Measurements from ENCODE around the gene FKBP1A. TPM values are rescaled to one million over a fixed set of nuclear protein-coding genes. Genes with fewer than 3 reads are reported as not detected.

FKBP1A gene
- total RNA-seq, 1 experiment from 2014 or later = 196 TPM

DNA sequence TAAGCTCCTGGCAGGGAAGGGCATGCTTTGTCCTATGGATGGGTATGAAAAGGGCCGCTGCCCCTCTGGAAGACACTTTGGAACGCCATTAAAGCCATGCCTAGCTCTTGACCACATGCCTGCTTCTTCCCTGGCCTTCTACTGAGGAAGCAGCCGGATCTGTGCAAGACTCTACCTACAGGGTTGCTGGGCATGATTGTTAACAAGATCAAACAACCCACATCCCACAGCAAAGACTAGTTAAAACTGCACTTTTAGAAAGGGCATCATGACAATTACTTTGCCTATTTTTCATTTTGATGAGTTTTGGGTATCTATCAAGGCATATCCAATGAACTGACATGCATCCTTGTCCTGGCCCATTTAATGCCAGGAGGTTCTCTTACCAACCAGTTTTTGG lies 48.3 kb upstream of the FKBP1A start:
- Mint-ChIP-seq H3K27me3 (ENCODE audit: low read depth) (no peaks in the 10 kb centered on the region; the same call in 1 of the 2 replicates), H3K4me3 (no peak overlapping the region), H3K36me3 (ENCODE audit: insufficient read depth in 1 of 3, low read depth in 3 of 3) (peaks cover 29 to 46% (median 42%) of the 10 kb centered on the region in 3 experiments; a peak in 6 of 7 replicates), H3K4me1 (peaks cover 2 to 19% of the 10 kb centered on the region in 2 experiments), H3K9me3 (no peaks in the 10 kb centered on the region; a peak in 2 of 5 replicates), H3K27ac (no peak overlapping the region)
- H3K23ac ChIP-seq (ENCODE audit: insufficient read length, low read depth, low read length) = no peak overlapping the region
- H3K14ac ChIP-seq (ENCODE audit: insufficient read depth, low read length) = no peak overlapping the region
- H2AFZ ChIP-seq (ENCODE audit: low read length) = no peak overlapping the region
- no peak overlapping the region for H2BK15ac ChIP-seq (ENCODE audit: low read depth, low read length)
- no CpG with 5 or more reads among the region's 3 CpGs for WGBS (ENCODE audit: extremely low coverage, insufficient read length, low lambda C conversion rate)
- no peak overlapping the region for H3K4me2 ChIP-seq (ENCODE audit: insufficient read depth, insufficient read length, low read length)
- H4K20me1 ChIP-seq (ENCODE audit: control insufficient read depth, insufficient read depth, insufficient read length) = no peaks in the 10 kb centered on the region
- no peaks in the 10 kb centered on the region for H3K79me2 ChIP-seq (ENCODE audit: insufficient read depth, low read length)
- H2AK5ac ChIP-seq (ENCODE audit: insufficient read length, low read length) = no peak overlapping the region
- H2BK120ac ChIP-seq (ENCODE audit: low read depth, low read length, poor library complexity, severe bottlenecking) = no peak overlapping the region
- no peak overlapping the region for H3K4ac ChIP-seq (ENCODE audit: low read depth, low read length)
- H2BK12ac ChIP-seq (ENCODE audit: insufficient read length, low read depth, low read length) = no peak overlapping the region
- H3K18ac ChIP-seq (ENCODE audit: insufficient read length, low read depth, low read length) = no peak overlapping the region
- no peak overlapping the region for H2BK5ac ChIP-seq (ENCODE audit: insufficient read length, low read length)
- no peaks in the 10 kb centered on the region for H3K9me3 ChIP-seq (ENCODE audit: control insufficient read depth, low read depth, low read length)
- no peak overlapping the region for H2BK20ac ChIP-seq (ENCODE audit: low read depth, low read length, poor library complexity, severe bottlenecking)
- H3K27ac ChIP-seq (ENCODE audit: insufficient read length, low read depth, low read length) = no peak overlapping the region
- H3K4me1 ChIP-seq (ENCODE audit: insufficient read depth, low read length) = no peaks in the 10 kb centered on the region
- no peak overlapping the region for H4K91ac ChIP-seq (ENCODE audit: insufficient read length, low read depth, low read length)
- no peak for DNase-seq
- no peaks in the 10 kb centered on the region for H3K27me3 ChIP-seq (ENCODE audit: insufficient read depth, low read length)
- no peaks in the 10 kb centered on the region for H3K23me2 ChIP-seq (ENCODE audit: insufficient read length, low read depth, low read length, poor library complexity, severe bottlenecking)
- TF ChIP-seq, protein P1, sequence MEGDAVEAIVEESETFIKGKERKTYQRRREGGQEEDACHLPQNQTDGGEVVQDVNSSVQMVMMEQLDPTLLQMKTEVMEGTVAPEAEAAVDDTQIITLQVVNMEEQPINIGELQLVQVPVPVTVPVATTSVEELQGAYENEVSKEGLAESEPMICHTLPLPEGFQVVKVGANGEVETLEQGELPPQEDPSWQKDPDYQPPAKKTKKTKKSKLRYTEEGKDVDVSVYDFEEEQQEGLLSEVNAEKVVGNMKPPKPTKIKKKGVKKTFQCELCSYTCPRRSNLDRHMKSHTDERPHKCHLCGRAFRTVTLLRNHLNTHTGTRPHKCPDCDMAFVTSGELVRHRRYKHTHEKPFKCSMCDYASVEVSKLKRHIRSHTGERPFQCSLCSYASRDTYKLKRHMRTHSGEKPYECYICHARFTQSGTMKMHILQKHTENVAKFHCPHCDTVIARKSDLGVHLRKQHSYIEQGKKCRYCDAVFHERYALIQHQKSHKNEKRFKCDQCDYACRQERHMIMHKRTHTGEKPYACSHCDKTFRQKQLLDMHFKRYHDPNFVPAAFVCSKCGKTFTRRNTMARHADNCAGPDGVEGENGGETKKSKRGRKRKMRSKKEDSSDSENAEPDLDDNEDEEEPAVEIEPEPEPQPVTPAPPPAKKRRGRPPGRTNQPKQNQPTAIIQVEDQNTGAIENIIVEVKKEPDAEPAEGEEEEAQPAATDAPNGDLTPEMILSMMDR (conservative IDR thresholded peaks at IDR 0.05) = no peak
- H3K9ac ChIP-seq (ENCODE audit: extremely low read depth, insufficient read length, low read length) = no peak overlapping the region
- no peak overlapping the region for H4K8ac ChIP-seq (replicated peaks; ENCODE audit: insufficient read length, low read depth, low read length)
- H3T11ph ChIP-seq (ENCODE audit: low read length) = no peak overlapping the region
- H4K5ac ChIP-seq (ENCODE audit: insufficient read length, low read depth, low read length) = no peak overlapping the region
- H3K56ac ChIP-seq (ENCODE audit: insufficient read length, low read depth, low read length) = no peak overlapping the region
- H3K79me1 ChIP-seq (ENCODE audit: insufficient read depth, low read depth, low read length, poor library complexity, severe bottlenecking) = no peaks in the 10 kb centered on the region

Measured in H9 (cell line).